Sigmoid colon (tissue), 4 donors: ENCODE results near the gene WNT3.

Experiments used
- CTCF ChIP-seq, 4 experiments: fragments of 450-650 bp in 3 of 4; fragments of 200-600 bp in 1 of 4; IDR thresholded peaks; one replicate each; pipeline ENCODE4 v1.5.1; 2016 to 2019; ENCODE audit warnings: antibody characterized with exemption in 4 of 4, mild to moderate bottlenecking in 3 of 4, moderate library complexity in 2 of 4
- EP300 ChIP-seq, 4 donors: sonication (generic); formaldehyde crosslinking; IDR thresholded peaks; one replicate each; pipeline ENCODE4 v1.6.1; 2017; ENCODE audit warnings: antibody characterized with exemption in 4 of 4
- POLR2A ChIP-seq, 2 donors: fragments of 450-650 bp; IDR thresholded peaks; one replicate each; pipeline ENCODE4 v1.6.1; 2016; ENCODE audit warnings: antibody characterized with exemption in 2 of 2, mild to moderate bottlenecking in 2 of 2, moderate library complexity in 2 of 2
- POLR2AphosphoS5 ChIP-seq, 4 donors: sonication (generic); formaldehyde crosslinking; IDR thresholded peaks; one replicate each; pipeline ENCODE4 v1.6.1; 2017; ENCODE audit warnings: antibody characterized with exemption in 4 of 4

DNA sequence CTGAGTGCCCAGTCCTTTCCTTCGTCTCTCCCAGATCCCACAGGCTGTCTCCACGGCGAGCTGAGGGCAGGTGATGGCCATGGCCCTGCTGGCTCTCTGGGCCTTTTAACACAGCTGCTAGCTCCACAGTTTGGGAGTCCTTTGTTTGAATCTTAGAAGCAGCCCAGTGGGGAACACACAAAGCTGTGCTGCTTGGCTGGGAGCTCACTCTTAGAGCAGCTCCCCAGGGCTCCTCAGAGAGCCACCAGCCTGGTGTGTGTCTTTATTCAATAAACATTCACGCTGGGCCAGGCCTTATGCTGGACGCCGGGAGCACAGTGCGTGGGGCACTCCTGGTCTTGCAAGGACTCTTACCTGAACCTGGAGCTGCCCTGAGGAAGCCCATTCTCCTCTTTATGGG is 29.7 kb downstream of the WNT3 start:
- TF ChIP-seq CTCF (IDR thresholded peaks at IDR 0.05) (no peak), POLR2A (IDR thresholded peaks at IDR 0.05) (no peak), EP300 (IDR thresholded peaks at IDR 0.05) (no peak), POLR2AphosphoS5 (IDR thresholded peaks at IDR 0.05) (no peak)
